Prostate gland (tissue), 2 donors: Measurements from ENCODE around the gene RBFOX1. TPM values are rescaled to one million over a fixed set of nuclear protein-coding genes. Genes with fewer than 3 reads are reported as not detected.

Experiments used
- DNase-seq: peaks from one replicate; pipeline ENCODE4 v3.0.0-alpha.2; 2019; ENCODE audit warnings: low spot score
- H3K27ac ChIP-seq, 2 donors: fragments of 200-600 bp; sonication (generic); 2 replicates each; pipeline ENCODE4 v1.5.1; 2017 to 2019
- H3K27me3 ChIP-seq: fragments of 200-600 bp; sonication (generic); replicated peaks from 2 replicates; pipeline ENCODE4 v1.5.1; 2019; ENCODE audit not compliant: insufficient read depth
- H3K36me3 ChIP-seq, 2 donors: fragments of 200-600 bp; sonication (generic); 1 replicate in 1 of 2; 2 replicates in 1 of 2; pipeline versions ENCODE4 v1.5.1 to v1.8.1; 2017 to 2019
- H3K4me1 ChIP-seq: fragments of 200-600 bp; sonication (generic); replicated peaks from 2 replicates; pipeline ENCODE4 v1.5.1; 2019
- H3K4me3 ChIP-seq, 2 donors: fragments of 200-600 bp; sonication (generic); 2 replicates each; pipeline ENCODE4 v1.5.1; 2017 to 2019
- H3K9me3 ChIP-seq: fragments of 200-600 bp; sonication (generic); 2 replicates; pipeline ENCODE4 v1.5.1; 2017
- CTCF ChIP-seq, 4 experiments: fragments of 200-600 bp in 2 of 4; fragments of 450-650 bp in 2 of 4; sonication (generic) in 2 of 4; IDR thresholded peaks; 1 replicate in 3 of 4; 2 replicates in 1 of 4; pipeline ENCODE4 v1.5.1; 2016 to 2019; ENCODE audit warnings: antibody characterized with exemption in 4 of 4, mild to moderate bottlenecking in 2 of 4, moderate library complexity in 2 of 4
- POLR2A ChIP-seq: fragments of 450-650 bp; IDR thresholded peaks from one replicate; pipeline ENCODE4 v1.6.1; 2016; ENCODE audit warnings: antibody characterized with exemption, mild to moderate bottlenecking
- POLR2AphosphoS5 ChIP-seq: sonication (generic); formaldehyde crosslinking; IDR thresholded peaks from one replicate; pipeline ENCODE4 v1.6.1; 2017; ENCODE audit warnings: antibody characterized with exemption
- WGBS: methylation state at CpG from one replicate; pipeline ENCODE4 v1.1.5; 2018; 5-methylcytosine and 5-hydroxymethylcytosine counted together
- intact Hi-C: fragments of 100-400 bp; cut with DNase I; formaldehyde crosslinking; loops from one replicate; pipeline ENCODE4 v1.14.2; 2022
- total RNA-seq, 2 donors: library from RNA; depleted of rRNA; stranded (reverse); fragments of >200 nt; gene quantifications; one replicate each; pipeline ENCODE4 v1.1.0, GENCODE V29; 2016

Gene RBFOX1
- total RNA-seq, 2 donors from 2014 or later = 1.3 to 1.5 TPM

GRCh38 chr16:7351610-7352510, 19.2 kb downstream of the RBFOX1 start:
- no peaks in the 10 kb centered on the region for H3K36me3 ChIP-seq
- no peaks in the 10 kb centered on the region for H3K27me3 ChIP-seq
- H3K4me3 ChIP-seq = no peak overlapping the region
- no peaks in the 10 kb centered on the region for H3K4me1 ChIP-seq
- TF ChIP-seq CTCF (IDR thresholded peaks at IDR 0.05) = no peak
- TF ChIP-seq POLR2A = no peak
- TF ChIP-seq POLR2AphosphoS5 = no peak
- 73% methylated on average over 11 of the region's 11 CpGs for WGBS
- no peak for DNase-seq
- intact Hi-C loops = no loop called here
- H3K27ac ChIP-seq = no peak overlapping the region
- H3K9me3 ChIP-seq = no peaks in the 10 kb centered on the region

DNA sequence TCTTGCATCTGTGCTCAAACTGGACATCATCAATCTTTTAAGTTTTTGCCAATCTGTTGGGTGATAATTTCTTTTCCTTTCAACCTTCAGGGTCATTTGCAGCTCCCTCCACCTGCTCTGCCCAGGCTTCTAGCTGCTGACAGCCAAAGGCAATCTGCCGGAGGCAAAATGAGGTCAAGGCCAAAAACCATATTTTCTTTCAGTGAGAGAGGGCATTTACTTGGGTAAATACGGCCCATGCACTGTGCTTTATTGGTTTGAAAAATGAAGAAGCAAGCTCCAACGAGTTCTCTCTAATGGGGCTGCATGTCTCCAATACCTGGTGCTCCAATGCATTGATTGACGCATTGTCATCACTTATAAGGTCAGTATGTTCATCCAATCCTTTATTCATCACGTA, 23.1 kb downstream of the RBFOX1 start:
- intact Hi-C loops = no loop called here
- no peak for DNase-seq
- Histone ChIP-seq H3K4me3 (no peak overlapping the region), H3K36me3 (no peaks in the 10 kb centered on the region), H3K27me3 (no peaks in the 10 kb centered on the region), H3K4me1 (no peaks in the 10 kb centered on the region), H3K9me3 (no peaks in the 10 kb centered on the region), H3K27ac (no peak overlapping the region)
- 76% methylated on average over 5 of the region's 5 CpGs for WGBS
- no peak for TF ChIP-seq POLR2A
- no peak for TF ChIP-seq POLR2AphosphoS5
- no peak for TF ChIP-seq CTCF (IDR thresholded peaks at IDR 0.05)

DNA sequence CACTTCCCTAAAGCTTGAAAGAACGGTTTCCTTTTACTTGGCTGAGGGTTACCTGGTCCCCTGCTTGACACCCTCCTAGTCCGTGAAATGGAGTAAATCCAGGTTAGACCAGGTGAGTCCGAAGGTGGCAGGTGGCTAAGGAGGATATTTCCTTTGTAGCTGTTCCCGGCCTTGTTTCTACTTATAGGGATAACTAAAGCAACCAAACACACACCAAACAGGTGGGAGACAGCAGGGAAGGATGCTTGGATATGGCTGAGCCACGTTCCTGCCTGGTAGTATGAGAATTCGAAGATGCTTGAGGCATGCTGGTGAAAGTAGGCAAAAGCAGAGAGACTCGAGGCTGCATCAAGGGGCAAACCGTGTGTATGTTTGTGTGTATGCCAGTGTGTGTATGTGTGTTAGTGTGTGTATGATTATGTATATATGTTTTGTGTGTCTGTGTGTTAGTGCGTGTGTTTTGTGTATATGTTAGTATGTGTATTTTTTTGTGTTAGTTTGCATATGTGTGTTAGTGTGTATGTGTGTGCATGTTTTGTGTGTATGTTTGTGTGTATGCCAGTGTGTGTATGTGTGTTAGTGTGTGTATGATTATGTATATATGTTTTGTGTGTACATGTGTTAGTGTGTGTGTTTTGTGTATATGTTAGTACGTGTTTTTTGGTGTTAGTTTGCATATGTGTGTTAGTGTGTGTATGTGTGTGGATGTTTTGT, 28.9 kb downstream of the RBFOX1 start:
- TF ChIP-seq CTCF (IDR thresholded peaks at IDR 0.05) (no peak), POLR2A (no peak), POLR2AphosphoS5 (no peak)
- no peak overlapping the region for H3K4me3 ChIP-seq
- H3K9me3 ChIP-seq = no peaks in the 10 kb centered on the region
- no peak for DNase-seq
- no peaks in the 10 kb centered on the region for H3K27me3 ChIP-seq
- 80% methylated on average over 10 of the region's 10 CpGs for WGBS
- H3K36me3 ChIP-seq = no peaks in the 10 kb centered on the region
- intact Hi-C loops = no loop called here
- H3K27ac ChIP-seq = no peak overlapping the region
- no peaks in the 10 kb centered on the region for H3K4me1 ChIP-seq

- 94% methylated on average over 6 of the region's 6 CpGs for WGBS
- no peaks in the 10 kb centered on the region for H3K4me1 ChIP-seq
- H3K27me3 ChIP-seq = no peaks in the 10 kb centered on the region
- TF ChIP-seq POLR2A (no peak), POLR2AphosphoS5 (no peak), CTCF (IDR thresholded peaks at IDR 0.05) (no peak)
- no peaks in the 10 kb centered on the region for H3K9me3 ChIP-seq
- no peak overlapping the region for H3K4me3 ChIP-seq
- H3K36me3 ChIP-seq = no peaks in the 10 kb centered on the region
- no peak for DNase-seq
- no peak overlapping the region for H3K27ac ChIP-seq
- intact Hi-C loops = no loop called here
Measured at GRCh38 chr16:7362231-7362630, 29.6 kb downstream of the RBFOX1 start.
